Stimulated activated CD4-positive, alpha-beta T cell treated with anti-CD3 and anti-CD28 coated beads, Interleukin-4, amount 100 ng/mL, for 1 hour (primary cell): ENCODE results near the gene PIM3.

ENCODE experiments used
- DNase-seq: peaks from one replicate; pipeline ENCODE4 v3.0.0-alpha.2; 2020

Gene PIM3

DNA sequence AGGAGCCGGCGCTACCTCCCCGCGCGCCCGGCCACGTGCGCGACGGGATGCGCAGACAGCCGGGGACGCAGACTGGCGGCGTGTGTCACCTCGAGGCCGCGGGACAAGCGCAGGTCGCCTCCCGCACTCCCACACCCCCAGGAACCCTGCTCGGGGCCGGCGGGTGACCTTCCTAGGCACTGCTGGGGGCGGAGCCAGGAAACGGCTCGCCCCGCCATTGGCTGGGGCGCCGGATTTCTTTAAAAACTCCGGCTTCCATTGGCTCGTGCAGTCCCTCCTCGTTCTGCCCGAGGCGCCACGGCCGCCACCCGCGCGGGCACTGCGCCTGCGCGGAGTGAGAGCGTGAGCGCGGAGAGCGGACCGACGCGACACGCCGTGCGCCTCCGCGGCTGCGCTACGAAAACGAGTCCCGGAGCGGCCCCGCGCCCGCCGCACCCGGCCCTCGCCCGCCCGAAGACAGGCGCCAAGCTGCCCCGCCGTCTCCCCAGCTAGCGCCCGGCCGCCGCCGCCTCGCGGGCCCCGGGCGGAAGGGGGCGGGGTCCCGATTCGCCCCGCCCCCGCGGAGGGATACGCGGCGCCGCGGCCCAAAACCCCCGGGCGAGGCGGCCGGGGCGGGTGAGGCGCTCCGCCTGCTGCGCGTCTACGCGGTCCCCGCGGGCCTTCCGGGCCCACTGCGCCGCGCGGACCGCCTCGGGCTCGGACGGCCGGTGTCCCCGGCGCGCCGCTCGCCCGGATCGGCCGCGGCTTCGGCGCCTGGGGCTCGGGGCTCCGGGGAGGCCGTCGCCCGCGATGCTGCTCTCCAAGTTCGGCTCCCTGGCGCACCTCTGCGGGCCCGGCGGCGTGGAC is at the start of gene PIM3:
PIM3 (plus strand) TSS at position 614 of the 846 bp plus-strand sequence; CDS start at position 790, 176 bp downstream.
- DNase-seq, result peak; percentile 91

DNA sequence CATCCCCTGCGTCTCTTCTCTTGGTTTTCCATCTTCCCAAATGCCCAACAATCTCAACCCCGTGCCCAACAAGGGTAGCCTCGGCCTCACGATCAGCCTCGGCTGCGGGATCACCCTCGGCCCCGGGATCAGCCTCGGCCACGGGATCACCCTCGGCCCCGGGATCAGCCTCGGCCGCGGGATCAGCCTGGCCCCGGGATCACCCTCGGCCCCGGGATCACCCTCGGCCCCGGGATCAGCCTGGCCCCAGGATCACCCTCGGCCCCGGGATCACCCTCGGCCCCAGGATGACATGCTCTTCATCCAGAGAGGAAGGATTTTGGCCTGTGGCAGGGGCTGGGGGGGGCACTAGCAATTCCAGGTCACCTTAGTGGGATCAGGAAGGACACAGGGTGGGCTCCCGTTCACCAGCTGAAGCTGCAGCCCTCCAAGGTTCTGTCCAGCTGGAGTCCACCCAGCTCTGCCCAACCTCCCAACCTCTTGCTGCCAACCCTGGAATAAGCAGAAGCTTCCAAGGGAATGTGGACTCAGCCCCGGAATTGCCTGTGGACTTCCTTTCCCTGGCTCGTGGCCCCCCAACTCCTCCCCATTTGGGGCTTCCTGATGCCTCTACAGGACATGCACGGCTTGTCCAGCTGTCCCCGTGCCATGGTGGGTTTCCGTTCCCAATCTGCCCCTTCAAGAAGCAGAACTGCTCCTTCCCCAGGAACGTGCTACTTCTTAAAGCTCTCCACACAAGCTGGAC is 48.5 kb upstream of the PIM3 start:
- no peak for DNase-seq

DNA sequence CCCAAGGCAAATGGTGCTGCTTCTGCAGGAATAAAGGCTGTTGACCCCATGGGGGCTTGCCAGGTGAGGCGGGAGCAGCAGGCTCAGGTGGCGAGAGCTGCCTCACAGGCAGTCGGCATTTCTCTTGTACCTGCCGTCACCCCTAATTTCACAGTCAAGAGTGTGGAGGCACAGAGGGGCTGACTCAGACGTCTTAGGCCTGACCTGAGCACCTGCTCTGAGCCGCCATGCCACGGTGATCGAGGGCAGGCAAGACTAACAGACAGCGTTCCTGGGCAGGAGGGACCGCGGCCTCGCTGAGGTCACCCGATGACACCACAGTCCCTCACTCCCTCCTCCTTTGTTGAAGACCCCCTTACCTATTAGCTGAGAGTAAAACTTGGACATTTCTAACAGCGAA is 47.5 kb upstream of the PIM3 start:
- DNase-seq, result no peak

DNA sequence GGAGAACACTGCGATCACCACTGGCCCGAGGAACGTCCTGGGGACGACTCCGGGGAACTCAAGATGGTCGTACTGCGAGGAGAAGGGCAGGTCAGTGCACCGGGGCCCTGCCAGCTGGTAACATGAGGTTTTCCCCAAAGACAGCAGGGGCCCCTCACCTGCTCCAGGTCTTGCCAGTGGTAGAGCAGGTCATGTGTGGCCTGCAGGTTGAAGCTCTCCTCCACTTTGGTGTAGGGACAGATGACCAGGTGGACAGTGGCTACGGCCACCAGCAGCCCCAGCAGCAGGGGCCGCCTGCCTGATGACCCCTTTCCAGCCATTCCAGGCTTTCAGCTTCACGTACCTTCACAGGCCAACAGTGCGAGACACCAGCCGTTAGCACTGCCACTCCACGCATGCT is 47.1 kb upstream of the PIM3 start:
- no peak for DNase-seq

DNA sequence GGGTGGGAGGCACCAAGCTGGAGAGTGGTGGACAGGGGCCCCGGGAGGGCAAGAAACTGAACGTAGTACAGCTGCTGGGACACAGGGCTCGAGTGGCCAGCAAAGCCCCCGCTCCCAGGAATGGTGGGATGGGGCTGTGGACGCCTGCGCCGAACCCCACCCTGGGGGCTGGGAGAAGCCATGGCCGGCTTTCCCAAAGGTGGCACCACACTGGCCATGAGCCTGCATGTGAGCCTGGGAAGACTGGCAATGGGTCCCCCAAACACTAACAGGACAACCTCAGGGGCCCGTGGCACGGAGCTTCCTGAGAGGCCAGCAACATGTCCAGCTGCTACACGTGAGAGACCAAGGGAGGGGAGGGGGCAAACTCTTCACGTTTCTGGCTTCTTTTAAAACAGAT is 46.3 kb upstream of the PIM3 start:
- no peak for DNase-seq

DNA sequence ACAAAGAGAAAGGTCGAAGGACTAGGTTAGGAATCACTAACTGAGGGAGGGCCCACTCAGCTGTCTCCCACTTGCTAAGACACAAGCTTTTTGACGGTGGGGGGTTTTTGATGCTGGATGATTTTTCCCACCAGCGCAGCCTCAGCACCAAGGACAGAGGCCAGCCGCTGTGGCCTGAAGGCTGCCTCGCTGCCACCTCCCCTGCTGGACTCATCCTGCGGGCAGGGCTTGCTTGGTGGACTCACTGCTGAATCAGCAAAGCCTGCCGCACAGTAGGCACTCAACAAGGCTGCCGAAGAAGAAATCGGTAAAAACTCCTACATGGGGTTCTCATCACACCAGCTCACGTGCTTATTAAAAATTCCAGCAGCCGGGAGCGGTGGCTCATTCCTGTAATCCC is 45.0 kb upstream of the PIM3 start:
- DNase-seq, result no peak

DNA sequence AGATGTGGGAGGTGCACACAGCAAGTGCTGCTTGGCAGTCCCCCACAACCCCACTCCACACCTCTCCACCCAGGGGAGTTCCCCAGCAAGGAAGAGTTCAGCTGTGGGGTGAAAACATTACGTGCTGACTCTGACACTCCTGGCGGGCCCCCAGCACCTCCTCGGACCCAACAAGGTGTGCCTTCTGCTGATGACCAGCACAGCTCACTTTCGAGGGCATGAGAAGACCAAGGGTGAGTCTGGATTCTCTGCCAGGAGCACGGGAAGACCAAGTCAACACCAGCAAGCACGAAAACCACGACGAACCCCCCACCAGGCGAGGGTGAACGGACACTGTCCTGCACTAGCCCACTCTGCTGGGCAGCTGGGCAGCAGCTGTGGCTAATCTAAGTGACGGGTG is 43.7 kb upstream of the PIM3 start:
- DNase-seq, result no peak

DNA sequence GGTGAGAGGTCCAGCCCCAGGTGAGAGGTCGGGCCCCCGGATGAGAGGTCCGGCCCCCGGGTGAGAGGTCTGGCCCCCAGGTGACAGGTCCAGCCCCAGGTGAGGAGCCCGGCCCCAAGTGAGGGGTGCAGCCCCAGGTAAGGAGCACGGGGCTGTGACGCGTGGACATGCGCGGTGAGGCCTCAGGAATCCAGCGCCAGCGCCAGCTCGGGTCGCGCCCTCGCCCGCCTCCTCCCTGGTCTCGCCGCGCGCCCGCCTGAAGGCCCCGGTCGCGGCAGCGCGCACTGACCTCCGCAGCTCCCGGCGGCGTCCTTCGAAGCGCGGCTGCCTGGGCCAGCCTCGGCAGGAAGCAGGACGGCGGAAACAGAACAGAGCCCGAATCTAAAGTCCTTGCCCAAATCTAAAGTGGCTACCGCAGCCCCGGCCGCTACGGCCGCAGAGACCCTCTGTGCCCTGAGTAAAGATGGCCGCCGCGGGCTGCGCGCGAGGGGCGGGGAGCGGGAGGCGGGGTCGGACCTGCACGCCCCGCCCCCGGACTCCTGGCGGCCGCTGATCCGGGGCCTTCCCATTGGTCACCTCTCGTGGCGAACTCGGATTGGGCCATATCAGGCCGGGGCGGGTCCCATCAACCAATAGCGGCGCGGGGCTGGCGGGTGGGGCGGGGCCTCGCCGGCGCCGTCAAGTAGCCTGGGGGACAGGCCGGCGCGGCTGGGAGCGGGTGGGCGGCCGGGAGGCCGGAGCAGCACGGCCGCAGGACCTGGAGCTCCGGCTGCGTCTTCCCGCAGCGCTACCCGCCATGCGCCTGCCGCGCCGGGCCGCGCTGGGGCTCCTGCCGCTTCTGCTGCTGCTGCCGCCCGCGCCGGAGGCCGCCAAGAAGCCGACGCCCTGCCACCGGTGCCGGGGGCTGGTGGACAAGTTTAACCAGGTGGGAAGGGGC is 42.3 kb upstream of the PIM3 start, which contains the start of the genes ALG12 and CRELD2:
ALG12 (minus strand) TSS at position 465 of the 937 bp plus-strand sequence. CDS start 4,673 bp downstream, outside the sequence.
CRELD2 (plus strand) TSS at position 661 of the 937 bp plus-strand sequence; CDS start at position 797, 136 bp downstream.
- peak; percentile 96 for DNase-seq

DNA sequence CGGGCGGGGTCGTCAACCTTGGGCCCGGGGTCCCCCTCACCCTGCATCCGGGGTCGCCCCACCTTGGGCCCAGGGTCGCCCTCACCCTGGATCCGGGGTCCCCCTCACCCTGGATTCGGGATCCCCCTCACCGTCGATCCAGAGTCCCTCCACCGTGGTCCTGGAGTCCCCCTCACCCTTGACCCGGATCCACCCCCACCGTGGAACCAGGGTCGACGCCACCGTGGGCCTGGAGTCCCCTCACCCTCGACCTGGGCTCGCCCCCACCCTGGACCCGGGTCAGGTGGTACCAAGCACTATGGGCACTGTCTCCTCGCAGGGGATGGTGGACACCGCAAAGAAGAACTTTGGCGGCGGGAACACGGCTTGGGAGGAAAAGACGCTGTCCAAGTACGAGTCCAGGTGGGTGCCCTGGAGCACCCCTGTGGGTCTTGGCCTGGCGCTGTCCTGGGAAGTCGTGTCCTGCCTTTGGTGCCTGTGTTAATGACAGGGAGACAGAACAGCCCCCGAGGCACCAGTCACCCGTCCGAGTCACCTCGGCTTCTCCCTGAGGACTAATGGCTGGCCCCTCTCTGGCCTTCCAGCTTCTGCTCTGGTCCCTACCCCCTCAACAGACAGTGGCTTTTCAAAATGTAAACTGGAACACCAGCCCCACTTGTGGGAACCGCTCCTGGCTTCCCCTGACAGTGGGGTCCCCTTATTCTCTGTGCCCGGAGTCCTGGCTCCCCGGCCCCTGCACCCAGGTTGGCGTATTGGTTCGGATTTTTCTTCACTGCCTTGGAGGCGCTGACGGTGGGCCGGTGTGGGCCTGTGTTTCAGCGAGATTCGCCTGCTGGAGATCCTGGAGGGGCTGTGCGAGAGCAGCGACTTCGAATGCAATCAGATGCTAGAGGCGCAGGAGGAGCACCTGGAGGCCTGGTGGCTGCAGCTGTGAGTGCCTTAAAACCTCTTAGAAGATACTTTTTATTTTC is 41.4 kb upstream of the PIM3 start:
- DNase-seq, result no peak

DNA sequence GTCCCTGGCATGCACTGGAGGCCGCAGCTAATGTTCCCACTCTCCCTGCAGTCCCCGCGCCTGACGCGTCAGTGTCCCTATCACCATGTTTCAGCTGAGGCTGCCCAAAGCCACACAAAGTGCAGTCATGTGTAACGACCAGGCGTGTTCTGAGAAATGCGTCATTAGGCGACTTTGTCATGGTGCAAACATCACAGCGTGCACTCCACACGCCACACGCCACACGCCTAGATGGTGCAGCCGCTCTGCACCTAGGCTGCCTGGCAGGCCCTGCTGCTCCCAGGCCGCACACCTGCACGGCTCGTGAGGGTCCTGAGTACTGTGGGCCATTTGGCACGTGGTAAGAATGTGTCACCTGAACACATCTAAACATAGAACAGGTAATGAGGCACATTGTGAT is 39.7 kb upstream of the PIM3 start:
- DNase-seq, result no peak

DNA sequence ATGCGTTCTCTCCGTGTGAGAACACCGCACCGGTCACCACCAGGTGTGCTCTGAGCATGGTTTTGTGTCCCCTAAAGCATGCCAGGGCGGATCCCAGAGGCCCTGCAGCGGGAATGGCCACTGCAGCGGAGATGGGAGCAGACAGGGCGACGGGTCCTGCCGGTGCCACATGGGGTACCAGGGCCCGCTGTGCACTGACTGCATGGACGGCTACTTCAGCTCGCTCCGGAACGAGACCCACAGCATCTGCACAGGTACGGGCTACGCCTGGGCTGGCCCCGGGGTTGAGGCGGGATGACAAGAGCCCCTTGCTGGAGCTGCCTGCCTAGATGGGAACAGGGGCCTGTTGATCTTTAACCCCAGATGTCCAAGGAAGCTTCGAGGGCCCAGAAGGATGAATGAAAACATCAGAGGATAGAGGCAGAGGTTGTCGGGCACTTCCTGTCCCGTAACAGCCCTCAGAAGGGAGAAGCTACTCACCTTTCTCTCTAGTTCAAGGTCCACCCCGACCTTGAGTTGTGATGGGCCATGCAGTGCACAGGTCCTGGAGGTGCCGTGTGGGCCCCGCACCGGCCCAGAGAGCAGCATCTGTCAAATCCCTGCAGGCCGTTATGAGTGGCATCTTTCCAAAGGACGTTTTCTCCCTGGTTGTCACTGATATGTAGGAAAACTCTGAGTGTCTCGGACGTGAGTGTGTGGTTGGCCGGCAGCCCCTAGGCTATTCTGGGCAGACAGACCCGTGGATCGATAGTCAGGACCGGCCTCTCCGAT is 38.9 kb upstream of the PIM3 start:
- DNase-seq, result no peak

DNA sequence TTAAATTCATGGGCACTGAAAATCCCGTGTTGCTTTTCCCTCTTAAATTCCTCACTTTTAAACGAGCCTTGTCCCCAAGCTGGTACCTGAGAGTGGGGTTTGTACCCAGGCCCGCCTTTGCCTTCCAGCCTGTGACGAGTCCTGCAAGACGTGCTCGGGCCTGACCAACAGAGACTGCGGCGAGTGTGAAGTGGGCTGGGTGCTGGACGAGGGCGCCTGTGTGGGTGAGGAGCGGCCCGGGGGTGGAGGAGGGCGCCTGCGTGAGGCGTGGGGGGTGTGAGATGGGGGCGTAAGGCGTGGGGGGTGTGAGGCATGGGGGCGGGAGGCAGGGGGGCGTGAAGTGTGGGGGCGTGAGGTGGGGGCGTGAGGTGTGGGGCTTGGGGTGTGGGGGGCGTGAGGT is 38.1 kb upstream of the PIM3 start:
- no peak for DNase-seq

DNA sequence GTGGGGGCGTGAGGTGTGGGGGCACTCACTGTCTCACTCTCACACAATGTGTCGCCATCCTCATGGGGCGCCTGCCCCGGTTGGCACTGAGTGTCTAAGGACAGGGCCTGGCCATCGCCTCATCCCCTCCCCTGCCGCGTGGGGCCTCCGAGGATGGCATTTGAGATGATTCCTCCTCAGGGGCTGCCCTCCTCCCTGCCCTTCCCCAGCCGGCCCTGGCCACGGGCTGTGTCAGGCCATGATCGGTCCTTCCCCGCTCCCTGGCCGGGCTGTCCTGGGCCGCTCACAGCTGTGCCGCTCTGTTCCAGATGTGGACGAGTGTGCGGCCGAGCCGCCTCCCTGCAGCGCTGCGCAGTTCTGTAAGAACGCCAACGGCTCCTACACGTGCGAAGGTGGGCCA is 37.6 kb upstream of the PIM3 start:
- no peak for DNase-seq

DNA sequence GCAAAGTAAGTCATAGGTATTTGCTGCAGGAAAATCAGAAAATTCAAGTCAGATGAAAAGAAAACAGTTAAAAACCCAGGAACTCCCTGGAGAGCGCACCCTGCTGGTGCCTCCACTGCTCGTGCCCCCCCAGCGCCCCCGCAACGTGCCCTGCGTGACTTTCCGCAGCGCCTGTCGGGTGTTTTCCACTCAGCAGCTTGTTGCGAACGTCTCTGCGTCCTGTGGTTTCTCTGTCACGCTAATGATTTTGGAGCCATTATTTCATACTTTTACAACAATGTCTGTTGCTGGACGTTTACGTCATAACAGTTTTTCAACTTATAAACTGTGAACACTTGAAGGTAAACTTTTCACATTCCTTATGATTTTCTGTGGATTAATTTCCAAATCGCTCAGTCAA is 37.1 kb upstream of the PIM3 start:
- DNase-seq, result no peak

DNA sequence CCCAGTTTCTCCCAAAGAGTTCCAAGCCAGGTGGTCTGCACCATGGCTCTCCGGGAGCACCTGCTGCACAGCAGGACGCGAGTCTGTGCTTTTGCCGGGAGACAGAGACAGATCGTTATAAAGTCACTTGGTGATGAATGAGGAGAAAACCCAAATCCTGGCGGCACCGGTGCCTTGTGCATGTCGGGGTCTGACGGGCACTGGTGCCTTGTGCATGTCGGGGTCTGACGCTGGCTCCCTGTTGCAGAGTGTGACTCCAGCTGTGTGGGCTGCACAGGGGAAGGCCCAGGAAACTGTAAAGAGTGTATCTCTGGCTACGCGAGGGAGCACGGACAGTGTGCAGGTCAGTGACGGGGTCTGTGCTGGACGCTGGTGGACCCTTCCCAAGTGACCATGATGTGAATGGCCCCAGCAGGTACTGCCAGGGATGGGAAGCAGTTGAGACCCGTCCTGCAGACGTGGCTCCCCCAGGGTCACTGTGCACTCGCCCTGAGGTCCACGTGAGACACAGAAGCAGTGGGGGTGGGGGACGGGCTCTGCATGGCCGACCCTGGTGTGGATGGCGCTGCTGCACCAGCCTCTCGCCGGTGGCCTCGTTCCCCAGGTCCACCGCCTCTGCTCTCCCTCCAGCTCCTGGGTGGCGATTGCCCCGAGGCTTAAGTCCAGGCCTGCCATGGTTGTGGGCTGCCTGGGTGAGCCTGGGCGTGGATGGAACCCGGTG is 36.3 kb upstream of the PIM3 start:
- DNase-seq, result no peak

DNA sequence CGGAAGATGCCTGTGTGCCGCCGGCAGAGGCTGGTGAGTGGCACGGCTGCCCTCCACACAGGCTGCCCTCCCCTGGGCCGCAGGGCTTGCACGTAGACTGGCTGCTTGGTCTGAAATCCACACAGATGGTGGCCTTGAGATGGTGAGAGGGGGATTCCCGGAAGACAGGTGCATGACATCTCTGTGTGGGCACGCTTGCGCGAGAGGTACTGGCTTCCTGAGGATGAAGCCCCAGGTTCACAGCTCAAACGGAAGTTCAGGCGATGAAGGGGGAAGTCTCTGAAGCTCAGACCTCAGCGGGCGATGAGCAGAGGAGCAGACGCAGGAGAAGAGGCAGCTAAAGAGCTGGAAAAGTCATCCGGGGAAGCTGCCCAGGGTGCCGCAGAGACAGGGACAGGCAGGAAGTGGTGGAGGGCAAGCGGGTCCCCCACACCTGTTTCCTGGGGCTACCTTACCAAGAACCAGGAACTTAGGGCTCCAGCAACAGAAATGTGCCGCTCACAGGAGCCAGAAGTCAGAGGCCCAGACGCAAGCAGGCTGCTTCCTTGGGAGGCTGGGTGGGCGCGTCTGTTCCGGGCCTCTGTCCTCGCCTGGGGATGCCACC is 34.9 kb upstream of the PIM3 start:
- peak; percentile 66 for DNase-seq

DNA sequence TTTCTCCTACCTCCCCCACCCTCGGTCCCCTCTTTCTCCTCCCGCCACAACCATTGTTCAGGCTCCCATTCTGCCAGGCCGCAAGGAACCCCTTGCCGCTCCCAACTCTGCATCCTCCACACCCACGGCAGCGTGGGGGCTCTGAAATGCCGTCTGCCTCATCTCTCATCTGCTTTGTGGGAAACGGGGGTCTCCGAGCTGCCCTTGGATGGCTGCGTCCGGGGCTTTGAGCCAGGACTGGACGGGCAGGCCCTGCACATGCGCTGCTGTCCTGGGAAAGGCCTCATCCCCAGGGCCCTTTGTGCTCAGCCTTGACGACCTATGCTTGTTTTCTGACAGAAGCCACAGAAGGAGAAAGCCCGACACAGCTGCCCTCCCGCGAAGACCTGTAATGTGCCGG is 33.7 kb upstream of the PIM3 start:
- no peak for DNase-seq

DNA sequence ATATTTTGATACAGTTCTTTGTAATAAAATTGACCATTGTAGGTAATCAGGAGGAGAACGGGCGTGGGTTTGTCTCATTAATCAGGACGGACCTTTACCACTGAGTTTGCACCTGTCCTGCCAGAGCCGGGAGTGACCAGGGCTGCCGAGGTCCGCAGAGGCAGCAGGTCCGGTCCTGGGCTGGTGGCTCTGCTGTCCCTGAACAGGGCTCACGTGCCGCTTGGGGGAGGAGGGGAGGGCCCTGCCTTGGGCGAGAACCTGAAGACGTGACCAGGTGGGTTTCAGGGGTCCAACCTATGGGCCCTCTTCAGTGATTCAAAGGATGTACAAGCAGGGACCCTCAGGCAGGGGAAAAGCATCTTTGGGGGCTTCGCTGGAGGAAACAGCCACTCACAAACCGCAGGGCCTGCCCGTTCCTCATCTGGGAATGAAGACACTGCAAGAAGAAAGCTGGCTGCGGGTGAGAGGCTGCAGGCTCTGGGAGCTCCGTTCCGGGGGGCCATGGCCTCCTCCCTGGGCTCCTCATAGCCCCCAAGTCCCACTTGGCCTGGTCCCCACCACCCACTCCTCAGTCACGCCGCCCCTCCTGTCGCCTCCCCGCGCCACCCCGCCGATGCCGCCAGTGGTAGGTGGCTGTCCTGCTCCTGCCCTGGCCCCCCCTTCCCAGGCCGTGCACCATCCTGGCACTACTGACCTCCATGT is 32.9 kb upstream of the PIM3 start:
- DNase-seq, result no peak

DNA sequence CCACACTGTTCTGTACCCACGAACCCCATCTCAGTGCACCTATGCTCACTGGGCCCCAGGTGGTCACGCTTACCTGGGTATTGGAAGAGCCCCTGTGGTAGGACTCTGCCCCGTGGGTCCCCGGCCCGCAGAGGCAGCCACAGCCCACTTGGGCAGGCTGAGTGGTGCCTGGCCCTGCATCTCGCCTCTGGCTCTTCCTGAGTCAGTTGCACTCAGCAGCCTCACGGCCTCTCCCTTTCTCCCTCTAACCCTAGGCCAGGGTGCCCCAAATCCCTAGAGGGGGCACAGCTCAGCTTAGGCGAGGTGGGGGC is 32.4 kb upstream of the PIM3 start:
- DNase-seq, result no peak
